Left lung (tissue), 10 donors: ENCODE measurements around the gene FLRT1. TPM values are rescaled to one million over a fixed set of nuclear protein-coding genes. Genes with fewer than 3 reads are reported as not detected.

Experiments
- ATAC-seq: fragments of 200-7000 bp; cut with Tn5 transposase; one replicate; pipeline ENCODE4 v1.9.1; 2020; ENCODE audit warnings: moderate library complexity
- DNase-seq, 4 donors: peaks; one replicate each; pipeline ENCODE4 v3.0.0-alpha.2; 2013 to 2020
- H3K27ac ChIP-seq, 2 donors: fragments of 200-600 bp; sonication (generic) in 1 of 2; one replicate each; pipeline versions ENCODE4 v1.5.0 to v1.8.0; 2020 to 2021
- H3K27me3 ChIP-seq, 2 donors: fragments of 200-600 bp; sonication (generic) in 1 of 2; one replicate each; pipeline versions ENCODE4 v1.5.0 to v1.8.0; 2020 to 2021
- H3K36me3 ChIP-seq, 2 donors: fragments of 200-600 bp; sonication (generic) in 1 of 2; one replicate each; pipeline versions ENCODE4 v1.5.0 to v1.8.0; 2020 to 2021
- H3K4me1 ChIP-seq, 2 donors: fragments of 200-600 bp; one replicate each; pipeline ENCODE4 v1.8.0; 2021
- H3K4me3 ChIP-seq, 2 donors: fragments of 200-600 bp; sonication (generic) in 1 of 2; one replicate each; pipeline versions ENCODE4 v1.5.0 to v1.8.0; 2020 to 2021; ENCODE audit warnings: mild to moderate bottlenecking in 1 of 2
- H3K9me3 ChIP-seq, 2 donors: fragments of 200-600 bp; sonication (generic) in 1 of 2; one replicate each; pipeline versions ENCODE4 v1.5.0 to v1.8.0; 2020 to 2021
- CTCF ChIP-seq, 2 donors: fragments of 200-600 bp; sonication (generic) in 1 of 2; IDR thresholded peaks; one replicate each; pipeline versions ENCODE4 v1.5.0 to v1.8.0; 2021; ENCODE audit warnings: antibody characterized with exemption in 2 of 2
- intact Hi-C, 2 donors: fragments of 100-400 bp; cut with DNase I; formaldehyde crosslinking; loops; one replicate each; pipeline versions ENCODE4 v1.11.2 to v1.14.2; 2022
- polyA plus RNA-seq, 6 donors: library from polyadenylated mRNA; unstranded; fragments of 120-200 nt; gene quantifications; one replicate each; pipeline ENCODE4 v1.2.1, GENCODE V29; 2013; ENCODE audit not compliant: insufficient read length in 6 of 6
- total RNA-seq, 2 donors: library from RNA; stranded (reverse); fragmentation: NEBNext Ultra II Directional; extraction: Animal tissue kit (Norgen Biotek cat#: 25700); gene quantifications; one replicate each; pipeline ENCODE4 v1.2.1, GENCODE V29; 2021
- donor health status: DM: no; HTN: yes; CAD: no.
- donor health status: DM: no; HTN: no; CAD: no.

Gene FLRT1
- total and polyA plus RNA-seq, 8 donors, result 0.15 to 5.5 (median 3.8) TPM

DNA sequence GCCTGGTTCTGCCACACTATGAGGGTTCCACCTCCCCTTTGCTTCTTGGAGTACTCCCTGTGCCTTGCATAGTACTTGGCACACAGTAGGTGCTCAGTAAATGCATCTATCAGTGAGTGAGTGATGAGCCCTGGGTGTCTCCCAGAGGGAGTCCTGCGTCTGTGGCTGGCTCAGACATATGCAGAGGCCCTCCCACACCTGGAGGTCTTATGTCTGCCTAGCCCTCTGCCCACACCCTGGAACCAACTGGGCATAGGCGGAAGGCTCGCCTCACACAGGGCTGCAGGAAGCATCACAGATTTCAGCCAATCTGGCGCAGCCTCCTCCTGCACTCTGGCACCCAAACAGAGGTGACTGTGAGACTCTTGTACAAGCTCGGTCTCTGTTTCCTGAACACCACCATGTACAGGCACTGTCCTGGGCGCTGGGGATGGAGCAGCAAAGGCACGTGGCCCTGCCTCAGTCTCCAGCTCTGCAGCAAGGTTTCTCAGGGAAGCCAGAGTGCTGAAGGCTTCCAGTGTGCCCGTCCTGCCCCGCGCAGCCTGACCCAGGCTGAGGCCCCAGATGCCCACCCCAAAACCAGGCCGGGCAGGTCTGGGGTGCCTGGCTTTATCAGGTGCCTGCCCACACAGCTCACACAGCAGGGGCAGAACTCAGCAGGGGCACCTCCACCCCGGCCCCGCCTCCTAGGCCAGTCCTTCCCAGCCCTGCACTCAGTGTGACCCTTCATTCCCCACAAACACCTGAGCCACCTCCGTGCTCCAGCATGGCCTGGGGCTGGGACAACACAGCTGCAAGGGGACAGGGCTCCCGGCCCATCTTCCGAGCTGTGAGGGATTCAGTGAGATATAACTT is 26.7 kb downstream of the FLRT1 start:
- H3K4me1 ChIP-seq, result peaks cover 0 to 12% of the 10 kb centered on the region in 2 donors
- ATAC-seq, result no peak
- no peak overlapping the region for H3K4me3 ChIP-seq
- no peaks in the 10 kb centered on the region for H3K9me3 ChIP-seq
- H3K27ac ChIP-seq, result no peak overlapping the region
- peaks cover 0 to 46% of the 10 kb centered on the region in 2 donors for H3K27me3 ChIP-seq
- intact Hi-C loops, result no loop called here
- no peak for DNase-seq
- TF ChIP-seq CTCF (IDR thresholded peaks at IDR 0.05), result no peak
- H3K36me3 ChIP-seq, result no peaks in the 10 kb centered on the region

DNA sequence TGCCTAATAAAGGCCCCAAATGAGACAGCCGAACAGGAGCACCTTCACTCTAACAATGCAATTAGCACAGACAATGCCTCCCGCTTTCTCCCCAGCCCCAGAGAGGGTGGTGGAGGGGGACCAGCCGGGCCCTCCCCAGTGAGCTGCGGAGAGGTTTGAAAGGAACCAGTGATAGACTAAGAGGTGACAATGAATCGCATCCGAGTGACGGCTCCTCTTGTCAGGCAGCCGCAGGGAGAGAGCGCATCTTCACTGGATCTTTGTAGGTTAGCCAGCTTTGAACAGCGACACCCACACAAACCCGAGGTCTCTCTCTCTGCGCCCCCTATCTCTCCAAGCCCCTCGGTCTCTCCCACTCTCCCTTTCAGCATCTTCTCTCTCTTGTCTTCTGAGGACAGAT is 28.0 kb downstream of the FLRT1 start:
- Histone ChIP-seq H3K9me3 (no peaks in the 10 kb centered on the region), H3K4me3 (no peak overlapping the region), H3K27me3 (peaks cover 0 to 46% of the 10 kb centered on the region in 2 donors), H3K27ac (no peak overlapping the region), H3K36me3 (no peaks in the 10 kb centered on the region), H3K4me1 (peaks cover 0 to 12% of the 10 kb centered on the region in 2 donors)
- DNase-seq (no peak), ATAC-seq (no peak)
- TF ChIP-seq CTCF (IDR thresholded peaks at IDR 0.05), result no peak
- intact Hi-C loops, result no loop called here

- DNase-seq (no peak), ATAC-seq (no peak)
- H3K4me3 ChIP-seq, result no peak overlapping the region
- intact Hi-C loops, result no loop called here
- no peak for TF ChIP-seq CTCF (IDR thresholded peaks at IDR 0.05)
- peaks cover 0 to 38% of the 10 kb centered on the region in 2 donors for H3K27me3 ChIP-seq
- no peaks in the 10 kb centered on the region for H3K36me3 ChIP-seq
- H3K9me3 ChIP-seq, result no peaks in the 10 kb centered on the region
- no peak overlapping the region for H3K27ac ChIP-seq
- H3K4me1 ChIP-seq, result peaks cover 0 to 12% of the 10 kb centered on the region in 2 donors
Measured at GRCh38 chr11:64064374-64065140, 28.8 kb downstream of the FLRT1 start.

- Histone ChIP-seq H3K9me3 (no peaks in the 10 kb centered on the region), H3K27ac (no peak overlapping the region), H3K27me3 (peaks cover 0 to 33% of the 10 kb centered on the region in 2 donors), H3K4me1 (peaks cover 0 to 12% of the 10 kb centered on the region in 2 donors), H3K4me3 (no peak overlapping the region), H3K36me3 (no peaks in the 10 kb centered on the region)
- ATAC-seq (no peak), DNase-seq (no peak)
- no peak for TF ChIP-seq CTCF (IDR thresholded peaks at IDR 0.05)
- intact Hi-C loops, result no loop called here
Measured at GRCh38 chr11:64065141-64065465, 29.4 kb downstream of the FLRT1 start.

DNA sequence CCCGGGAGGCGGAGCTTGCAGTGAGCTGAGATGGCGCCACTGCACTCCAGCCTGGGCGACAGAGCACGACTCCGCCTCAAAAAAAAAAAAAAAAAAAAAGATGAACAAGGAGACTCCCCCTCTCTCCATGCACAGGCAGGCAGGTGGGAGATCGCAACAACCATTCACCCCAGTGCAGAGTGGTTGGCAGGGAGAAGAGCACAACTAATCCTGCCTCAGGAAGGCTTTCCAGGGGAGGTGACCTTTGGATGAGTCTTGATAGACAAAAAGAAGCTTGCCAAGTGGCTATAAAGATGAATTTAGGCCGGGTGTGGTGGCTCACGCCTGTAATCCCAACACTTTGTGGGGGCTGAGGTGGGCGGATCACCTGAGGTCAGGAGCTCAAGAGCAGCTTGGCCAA is 30.0 kb downstream of the FLRT1 start:
- Histone ChIP-seq H3K4me3 (no peak overlapping the region), H3K27ac (no peak overlapping the region), H3K4me1 (peaks cover 0 to 7% of the 10 kb centered on the region in 2 donors), H3K36me3 (no peaks in the 10 kb centered on the region), H3K9me3 (no peaks in the 10 kb centered on the region), H3K27me3 (peaks cover 0 to 27% of the 10 kb centered on the region in 2 donors)
- intact Hi-C loops, result no loop called here
- ATAC-seq (no peak), DNase-seq (no peak)
- TF ChIP-seq CTCF (IDR thresholded peaks at IDR 0.05), result no peak
